H1 (cell line): ENCODE data around the gene CCNA2. TPM values are rescaled to one million over a fixed set of nuclear protein-coding genes. Genes with fewer than 3 reads are reported as not detected.

Source experiments
- CTCF ChIA-PET: fragments of 300-600 bp; sonication (Branson Sonifier 250); formaldehyde crosslinking; loops from one replicate; lab custom pipeline; 2021; ENCODE audit not compliant: partially characterized antibody; lab: Charles Lee
- POLR2A ChIA-PET: fragments of 300-600 bp; sonication (Branson Sonifier 250); formaldehyde crosslinking; loops from one replicate; lab custom pipeline; 2021; ENCODE audit warnings: inconsistent platforms; ENCODE audit not compliant: partially characterized antibody; lab: Charles Lee
- DNase-seq, 2 experiments: peaks; one replicate each; pipeline versions ENCODE4 v3.0.0 to v3.0.0-alpha.2; 2010 to 2022; ENCODE audit warnings: low spot score in 2 of 2, low read depth in 1 of 2, mixed read lengths in 1 of 2
- FAIRE-seq: peaks from 2 replicates; lab custom pipeline; 2011; peaks lifted over from hg19 to GRCh38; lab: Jason Lieb, UNC
- H2AFZ ChIP-seq: 2 replicates; pipeline ENCODE4 v1.8.1; 2012; ENCODE audit warnings: low read length, inconsistent platforms
- H2AK5ac ChIP-seq: 2 replicates; pipeline ENCODE4 v1.6.1; 2013; ENCODE audit warnings: low read depth, low read length
- H2BK120ac ChIP-seq: replicated peaks from 2 replicates; pipeline ENCODE3; 2013; ENCODE audit warnings: low read depth, low read length, inconsistent platforms
- H2BK12ac ChIP-seq: 2 replicates; pipeline ENCODE4 v1.6.1; 2013; ENCODE audit warnings: low read depth, low read length
- H2BK15ac ChIP-seq: 2 replicates; pipeline ENCODE4 v1.6.1; 2013; ENCODE audit warnings: low read length
- H2BK20ac ChIP-seq: 2 replicates; pipeline ENCODE4 v1.6.1; 2013; ENCODE audit warnings: low read length
- H2BK5ac ChIP-seq: 2 replicates; pipeline ENCODE4 v1.6.1; 2013; ENCODE audit warnings: low read depth, low read length
- H3K14ac ChIP-seq: 2 replicates; pipeline ENCODE4 v1.6.1; 2013; ENCODE audit warnings: inconsistent platforms; ENCODE audit not compliant: insufficient read length
- H3K18ac ChIP-seq: 2 replicates; pipeline ENCODE4 v1.6.1; 2013; ENCODE audit warnings: low read length; ENCODE audit errors: extremely low read depth
- H3K23ac ChIP-seq: 2 replicates; pipeline ENCODE4 v1.6.1; 2013; ENCODE audit warnings: inconsistent platforms; ENCODE audit not compliant: insufficient read length
- H3K23me2 ChIP-seq: 2 replicates; pipeline ENCODE4 v1.6.1; 2013; ENCODE audit warnings: low read depth, low read length
- H3K27ac ChIP-seq: 2 replicates; pipeline ENCODE4 v1.6.1; 2011; ENCODE audit warnings: low read depth, low read length, inconsistent platforms
- H3K27me3 ChIP-seq, 4 experiments: replicated peaks in 1 of 4; 1 replicate in 1 of 4; 2 replicates in 3 of 4; pipeline versions ENCODE4 v1.6.1 to v1.8.1; 2011 to 2013; ENCODE audit warnings: low read length in 3 of 4, mild to moderate bottlenecking in 3 of 4, inconsistent platforms in 2 of 4, mixed read lengths in 2 of 4, moderate library complexity in 1 of 4; ENCODE audit not compliant: control insufficient read depth in 3 of 4, insufficient read depth in 3 of 4; ENCODE audit errors: extremely low read depth in 1 of 4
- H3K36me3 ChIP-seq, 4 experiments: 2 replicates each; pipeline versions ENCODE4 v1.6.1 to v1.8.1; 2011 to 2013; ENCODE audit warnings: mild to moderate bottlenecking in 4 of 4, low read length in 3 of 4, moderate library complexity in 2 of 4, control low read depth in 1 of 4, inconsistent platforms in 1 of 4; ENCODE audit not compliant: insufficient read depth in 4 of 4, control insufficient read depth in 2 of 4
- H3K4ac ChIP-seq: replicated peaks from 2 replicates; pipeline ENCODE3; 2013; ENCODE audit warnings: low read length, low read depth, mixed read lengths, inconsistent platforms; ENCODE audit not compliant: insufficient read length
- H3K4me1 ChIP-seq, 4 experiments: replicated peaks in 1 of 4; 1 replicate in 1 of 4; 2 replicates in 3 of 4; pipeline versions ENCODE4 v1.6.1 to v1.8.1; 2011 to 2013; ENCODE audit warnings: low read length in 3 of 4, inconsistent platforms in 2 of 4, mixed read lengths in 1 of 4; ENCODE audit not compliant: insufficient read depth in 4 of 4, control insufficient read depth in 3 of 4
- H3K4me2 ChIP-seq, 2 experiments: 2 replicates each; pipeline versions ENCODE4 v1.6.1 to v1.8.1; 2011 to 2013; ENCODE audit warnings: low read depth in 2 of 2, low read length in 2 of 2, control low read depth in 1 of 2, inconsistent platforms in 1 of 2, mild to moderate bottlenecking in 1 of 2; ENCODE audit not compliant: insufficient read depth in 1 of 2
- H3K4me3 ChIP-seq, 4 experiments: fragments of 200-600, 300-600 bp in 1 of 4; sonication (generic), shearing (Covaris generic), sonication (Bioruptor Twin) in 1 of 4; 2 replicates each; pipeline versions ENCODE4 v1.5.1 to v1.8.1; 2011 to 2016; ENCODE audit warnings: low read length in 4 of 4, low read depth in 3 of 4, control low read depth in 2 of 4, inconsistent platforms in 2 of 4, mild to moderate bottlenecking in 2 of 4, mixed read lengths in 1 of 4, moderate library complexity in 1 of 4; ENCODE audit not compliant: insufficient read depth in 2 of 4; ENCODE audit errors: extremely low read depth in 1 of 4
- H3K56ac ChIP-seq: replicated peaks from 2 replicates; pipeline ENCODE3; 2013; ENCODE audit warnings: low read depth, mild to moderate bottlenecking, mixed read lengths, low read length, inconsistent platforms; ENCODE audit not compliant: insufficient read length
- H3K79me1 ChIP-seq: 2 replicates; pipeline ENCODE4 v1.6.1; 2013; ENCODE audit warnings: low read depth, low read length, control low read depth
- H3K79me2 ChIP-seq, 2 experiments: 2 replicates each; pipeline versions ENCODE4 v1.6.1 to v1.8.1; 2012 to 2013; ENCODE audit warnings: low read length in 2 of 2, mild to moderate bottlenecking in 2 of 2, inconsistent platforms in 1 of 2; ENCODE audit not compliant: insufficient read depth in 2 of 2, control insufficient read depth in 1 of 2
- H3K9ac ChIP-seq, 4 experiments: replicated peaks in 1 of 4; 1 replicate in 1 of 4; 2 replicates in 3 of 4; pipeline versions ENCODE4 v1.6.1 to v1.8.1; 2011 to 2013; ENCODE audit warnings: low read depth in 3 of 4, low read length in 3 of 4, control low read depth in 2 of 4, mild to moderate bottlenecking in 2 of 4, moderate library complexity in 2 of 4, inconsistent platforms in 1 of 4; ENCODE audit errors: extremely low read depth in 1 of 4
- H3K9me3 ChIP-seq, 2 experiments: 2 replicates each; pipeline versions ENCODE4 v1.6.1 to v1.8.1; 2012 to 2013; ENCODE audit warnings: mild to moderate bottlenecking in 2 of 2, moderate library complexity in 2 of 2, control low read depth in 1 of 2, inconsistent platforms in 1 of 2, low read depth in 1 of 2, low read length in 1 of 2, mixed read lengths in 1 of 2; ENCODE audit not compliant: insufficient read depth in 2 of 2
- H4K20me1 ChIP-seq, 2 experiments: replicated peaks in 1 of 2; 2 replicates each; pipeline versions ENCODE3 to v1.8.1; 2011 to 2013; ENCODE audit warnings: inconsistent platforms in 2 of 2, low read length in 2 of 2, mild to moderate bottlenecking in 1 of 2; ENCODE audit not compliant: insufficient read depth in 2 of 2, control insufficient read depth in 1 of 2
- H4K5ac ChIP-seq: 2 replicates; pipeline ENCODE4 v1.6.1; 2013; ENCODE audit warnings: low read length, low read depth, mixed read lengths, inconsistent platforms; ENCODE audit not compliant: insufficient read length
- H4K8ac ChIP-seq: 2 replicates; pipeline ENCODE4 v1.8.0; 2013; ENCODE audit warnings: mild to moderate bottlenecking, moderate library complexity, low read length, inconsistent platforms; ENCODE audit not compliant: insufficient read depth; ENCODE audit errors: extremely low read depth
- H4K91ac ChIP-seq: replicated peaks from 2 replicates; pipeline ENCODE3; 2013; ENCODE audit warnings: low read length, mixed read lengths, inconsistent platforms; ENCODE audit not compliant: insufficient read length
- BCL11A ChIP-seq, 2 experiments: IDR thresholded peaks; one replicate each; pipeline ENCODE4 v1.6.1; 2011; ENCODE audit warnings: low read depth in 2 of 2, low read length in 2 of 2, mild to moderate bottlenecking in 2 of 2
- MAFK ChIP-seq: IDR thresholded peaks from 2 replicates; pipeline ENCODE4 v1.6.1; 2012; ENCODE audit warnings: low read depth, mild to moderate bottlenecking, improper control_type of control experiment, low read length
- RXRA ChIP-seq: IDR thresholded peaks from 2 replicates; pipeline ENCODE4 v1.6.1; 2011; ENCODE audit warnings: low read depth, mild to moderate bottlenecking, low read length, moderate library complexity; ENCODE audit not compliant: insufficient read depth
- TAF7 ChIP-seq: optimal IDR thresholded peaks from 2 replicates; pipeline ENCODE3; 2011; ENCODE audit warnings: low read depth, mild to moderate bottlenecking, inconsistent platforms, low read length, moderate library complexity, borderline replicate concordance
- WGBS, 2 experiments: shearing (Covaris generic) in 1 of 2; methylation state at CpG; one replicate each; pipeline versions ENCODE4 v1.1.6 to v1.1.7; 2013 to 2015; ENCODE audit warnings: low lambda C conversion rate in 2 of 2, mixed read lengths in 2 of 2, inconsistent platforms in 1 of 2, low coverage in 1 of 2, missing lambda C conversion rate in 1 of 2; ENCODE audit not compliant: insufficient replicate concordance in 2 of 2, insufficient coverage in 1 of 2, insufficient read length in 1 of 2; ENCODE audit errors: extremely low coverage in 1 of 2, missing lambda C conversion rate in 1 of 2; 5-methylcytosine and 5-hydroxymethylcytosine counted together
- polyA plus RNA-seq, 7 experiments: library from polyadenylated mRNA; depleted of rRNA in 3 of 7; stranded (reverse) in 5 of 7; unstranded in 2 of 7; fragments of >200 nt in 5 of 7; fragments of 200-250 nt in 2 of 7; gene quantifications; 1 replicate in 5 of 7; 2 replicates in 1 of 7; 4 replicates in 1 of 7; pipeline versions ENCODE4 v1.2.1 to v1.2.3, GENCODE V29; 2011 to 2013; ENCODE audit warnings: missing spikeins in 2 of 7, mixed read lengths in 2 of 7
- total RNA-seq: library from RNA; stranded (reverse); fragmentation: NEBNext Ultra II Directional; extraction: Animal tissue kit (Norgen Biotek cat#: 25700); gene quantifications from 2 replicates; pipeline ENCODE4 v1.2.1, GENCODE V29; 2021

The CCNA2 gene
- total and polyA plus RNA-seq, 2 of the 8 experiments (the other 6 are each of a cell fraction or from before 2014, with no cell fraction given): 42.1 to 98.6 TPM

GRCh38 chr4:121771869-121772268 lies 51.8 kb downstream of the CCNA2 start:
- CTCF ChIA-PET: interaction anchor here (0.9 to 1.8 kb wide), 2 partner anchors 19 to 22 kb away, joined by 3 to 9 read pairs; no protein-coding TSS in a partner anchor
- Histone ChIP-seq H3K23ac (no peak overlapping the region), H3K79me1 (no peaks in the 10 kb centered on the region), H4K20me1 (no peaks in the 10 kb centered on the region), H3K9me3 (no peaks in the 10 kb centered on the region), H4K91ac (no peak overlapping the region), H3K14ac (no peak overlapping the region), H4K8ac (no peak overlapping the region), H2AFZ (no peak overlapping the region), H2BK120ac (no peak overlapping the region), H2BK15ac (no peak overlapping the region), H2BK20ac (no peak overlapping the region), H3K18ac (no peak overlapping the region), H3K27me3 (peaks cover 0 to 8% (median 2%) of the 10 kb centered on the region in 4 experiments; a peak in 3 of 7 replicates), H3K27ac (no peak overlapping the region), H3K56ac (no peak overlapping the region), H2BK5ac (no peak overlapping the region), H3K4ac (no peak overlapping the region), H4K5ac (no peak overlapping the region), H3K36me3 (no peaks in the 10 kb centered on the region), H3K79me2 (no peaks in the 10 kb centered on the region), H2AK5ac (no peak overlapping the region), H2BK12ac (no peak overlapping the region), H3K9ac (no peak overlapping the region), H3K23me2 (no peaks in the 10 kb centered on the region), H3K4me2 (no peak overlapping the region), H3K4me3 (no peak overlapping the region), H3K4me1 (peaks cover 0 to 2% (median 0%) of the 10 kb centered on the region in 4 experiments; a peak in 1 of 7 replicates)
- WGBS, 2 experiments: 91% methylated on average over 1 of the region's 1 CpG; no CpG with 5 or more reads in 1 of the 2 experiments
- DNase-seq: no peak
- POLR2A ChIA-PET: interaction anchor here (1.9 kb wide), 1 partner anchor 29 kb away, joined by 4 read pairs; the partner anchor contains the start of gene EXOSC9
- FAIRE-seq: no peak
- TF ChIP-seq BCL11A (IDR thresholded peaks at IDR 0.05; ENCODE audit: low read depth in 2 of 2, low read length in 2 of 2): no peak
- no peak for TF ChIP-seq RXRA
- TF ChIP-seq TAF7: no peak
- no peak for TF ChIP-seq MAFK
